ENCODE results near the gene CTSW. TPM values are rescaled to one million over a fixed set of nuclear protein-coding genes. Genes with fewer than 3 reads are reported as not detected.
A peak's percentile ranks its signal among the peaks of the same experiment; 100 is the strongest.

CTSW gene
- total RNA-seq, 4 donors from 2014 or later = 1.5 to 3.1 TPM; not detected in 2

DNA sequence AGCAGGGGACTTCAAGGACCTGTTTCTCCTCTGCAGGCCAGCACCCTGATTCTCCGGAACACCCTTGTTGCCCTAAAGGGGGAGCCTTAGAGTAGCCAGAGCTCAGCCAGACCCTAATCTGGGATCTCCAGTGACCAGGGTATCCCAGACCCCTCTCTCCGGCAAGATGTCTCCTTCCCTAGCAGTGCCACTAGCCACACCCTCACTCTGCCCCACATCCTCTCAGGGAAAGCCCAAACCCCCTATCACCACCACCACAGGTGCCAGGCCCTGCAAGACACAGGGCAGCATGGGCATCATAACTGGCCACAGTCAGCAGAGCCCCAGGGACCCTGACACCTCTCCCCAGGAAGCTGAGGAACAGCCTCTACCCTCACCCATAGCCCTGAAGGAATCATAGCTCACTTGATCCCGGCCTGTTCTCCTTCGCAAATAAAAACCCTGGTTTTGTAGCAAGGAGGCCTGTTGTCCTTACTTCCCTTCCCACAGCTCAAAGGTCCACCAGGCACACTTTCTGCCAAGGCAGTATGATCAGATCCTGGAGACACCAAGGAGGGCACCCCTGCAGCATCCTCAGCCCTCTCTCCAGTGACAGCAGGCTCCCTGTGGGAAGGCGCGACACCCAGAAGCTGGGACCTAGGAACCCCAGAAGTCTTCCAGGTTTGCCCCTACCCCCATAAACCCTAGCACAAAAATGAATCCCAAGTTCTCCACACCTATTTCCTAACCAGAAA, 26.2 kb upstream of the CTSW start:
- Histone ChIP-seq H3K36me3 (peaks cover 2 to 64% (median 28%) of the 10 kb centered on the region in 3 donors), H3K27ac (peak overlapping the region in 1 of 4 donors; percentile 46), H3K9me3 (peaks cover 0 to 9% (median 0%) of the 10 kb centered on the region in 4 donors), H3K27me3 (no peaks in the 10 kb centered on the region), H3K4me3 (no peak overlapping the region), H3K4me1 (peaks cover 0 to 31% (median 11%) of the 10 kb centered on the region in 4 donors)
- DNase-seq (ENCODE audit: low spot score in 2 of 2) = no peak
- no peak for TF ChIP-seq POLR2A (IDR thresholded peaks at IDR 0.05)
- TF ChIP-seq, protein P1, sequence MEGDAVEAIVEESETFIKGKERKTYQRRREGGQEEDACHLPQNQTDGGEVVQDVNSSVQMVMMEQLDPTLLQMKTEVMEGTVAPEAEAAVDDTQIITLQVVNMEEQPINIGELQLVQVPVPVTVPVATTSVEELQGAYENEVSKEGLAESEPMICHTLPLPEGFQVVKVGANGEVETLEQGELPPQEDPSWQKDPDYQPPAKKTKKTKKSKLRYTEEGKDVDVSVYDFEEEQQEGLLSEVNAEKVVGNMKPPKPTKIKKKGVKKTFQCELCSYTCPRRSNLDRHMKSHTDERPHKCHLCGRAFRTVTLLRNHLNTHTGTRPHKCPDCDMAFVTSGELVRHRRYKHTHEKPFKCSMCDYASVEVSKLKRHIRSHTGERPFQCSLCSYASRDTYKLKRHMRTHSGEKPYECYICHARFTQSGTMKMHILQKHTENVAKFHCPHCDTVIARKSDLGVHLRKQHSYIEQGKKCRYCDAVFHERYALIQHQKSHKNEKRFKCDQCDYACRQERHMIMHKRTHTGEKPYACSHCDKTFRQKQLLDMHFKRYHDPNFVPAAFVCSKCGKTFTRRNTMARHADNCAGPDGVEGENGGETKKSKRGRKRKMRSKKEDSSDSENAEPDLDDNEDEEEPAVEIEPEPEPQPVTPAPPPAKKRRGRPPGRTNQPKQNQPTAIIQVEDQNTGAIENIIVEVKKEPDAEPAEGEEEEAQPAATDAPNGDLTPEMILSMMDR (IDR thresholded peaks at IDR 0.05) = no peak
- TF ChIP-seq EP300 (IDR thresholded peaks at IDR 0.05) = no peak
- 77 to 94% methylated on average over 6 of the region's 6 CpGs for WGBS, 2 donors

DNA sequence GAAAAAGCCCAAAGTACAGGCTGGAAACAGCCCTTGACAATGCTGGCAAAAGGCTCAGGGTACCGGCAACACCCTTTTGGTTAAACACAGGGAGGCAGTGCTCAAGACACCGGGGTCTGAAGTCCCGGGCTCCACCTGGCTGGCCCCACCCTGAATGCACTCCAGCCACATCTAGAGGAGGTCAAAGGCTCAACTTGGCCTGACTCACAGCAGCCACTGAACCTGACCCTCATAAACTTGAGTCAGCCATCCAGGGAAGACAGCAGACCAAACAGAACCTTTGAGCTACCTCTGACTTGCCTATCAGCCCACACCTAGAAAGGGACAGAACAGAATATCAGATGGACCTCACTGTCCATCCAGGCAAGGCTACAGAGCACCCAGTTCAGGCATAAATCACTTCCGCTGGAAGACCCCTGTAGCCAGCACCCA, 25.5 kb upstream of the CTSW start:
- WGBS, 2 donors = 87 to 98% methylated on average over 4 of the region's 4 CpGs
- peaks cover 0 to 38% (median 11%) of the 10 kb centered on the region in 4 donors for H3K4me1 ChIP-seq
- H3K4me3 ChIP-seq = no peak overlapping the region
- no peak overlapping the region for H3K27ac ChIP-seq
- H3K9me3 ChIP-seq = peaks cover 0 to 9% (median 0%) of the 10 kb centered on the region in 4 donors
- no peaks in the 10 kb centered on the region for H3K27me3 ChIP-seq
- peaks cover 2 to 64% (median 28%) of the 10 kb centered on the region in 3 donors for H3K36me3 ChIP-seq
- no peak for DNase-seq (ENCODE audit: low spot score in 2 of 2)
- TF ChIP-seq POLR2A (IDR thresholded peaks at IDR 0.05) = no peak
- no peak for TF ChIP-seq EP300 (IDR thresholded peaks at IDR 0.05)
- TF ChIP-seq, protein P1 (IDR thresholded peaks at IDR 0.05) = no peak

GRCh38 chr11:65854852-65855837, 24.5 kb upstream of the CTSW start:
- no peak overlapping the region for H3K4me3 ChIP-seq
- H3K9me3 ChIP-seq = peaks cover 0 to 9% (median 0%) of the 10 kb centered on the region in 4 donors
- TF ChIP-seq POLR2A (IDR thresholded peaks at IDR 0.05) (no peak), EP300 (IDR thresholded peaks at IDR 0.05) (no peak)
- TF ChIP-seq, protein P1 (IDR thresholded peaks at IDR 0.05) = no peak
- DNase-seq (ENCODE audit: low spot score in 2 of 2) = no peak
- peaks cover 2 to 62% (median 28%) of the 10 kb centered on the region in 3 donors for H3K36me3 ChIP-seq
- peak overlapping the region in 1 of 4 donors; percentile 41 for H3K27ac ChIP-seq
- H3K4me1 ChIP-seq = peaks cover 0 to 43% (median 13%) of the 10 kb centered on the region in 4 donors
- no peaks in the 10 kb centered on the region for H3K27me3 ChIP-seq
- WGBS, 2 donors = 73 to 76% methylated on average over 15 of the region's 15 CpGs

DNA sequence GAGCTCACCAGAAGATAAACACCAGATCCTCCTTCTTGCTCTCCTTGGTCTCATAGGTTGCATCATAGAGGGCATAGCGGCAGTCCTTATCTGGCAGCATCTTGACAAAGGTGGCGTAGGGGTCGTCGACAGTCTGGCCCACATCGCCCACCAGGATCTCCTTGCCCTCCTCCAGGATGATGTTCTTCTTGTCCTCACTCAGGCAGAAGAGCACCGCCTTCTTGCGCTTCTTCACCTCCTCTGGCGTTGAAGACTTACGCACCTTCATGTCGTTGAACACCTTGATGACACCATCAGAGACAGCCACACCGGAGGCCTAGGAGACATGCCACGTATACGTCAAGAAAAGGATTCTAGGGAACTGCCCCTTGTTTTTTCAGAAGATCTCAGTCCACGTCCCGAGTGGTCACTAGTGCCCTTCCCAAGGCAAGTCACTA, 23.7 kb upstream of the CTSW start:
- 82 to 83% methylated on average over 15 of the region's 15 CpGs for WGBS, 2 donors
- peaks cover 0 to 9% (median 0%) of the 10 kb centered on the region in 4 donors for H3K9me3 ChIP-seq
- H3K4me3 ChIP-seq = peak overlapping the region in 2 of 4 donors; percentile 88 to 91
- H3K27me3 ChIP-seq = no peaks in the 10 kb centered on the region
- peaks cover 0 to 44% (median 14%) of the 10 kb centered on the region in 4 donors for H3K4me1 ChIP-seq
- peak overlapping the region in 2 of 4 donors; percentile 96 to 99 for H3K27ac ChIP-seq
- TF ChIP-seq, protein P1 (IDR thresholded peaks at IDR 0.05) = no peak
- TF ChIP-seq EP300 (IDR thresholded peaks at IDR 0.05) (no peak), POLR2A (IDR thresholded peaks at IDR 0.05) (no peak)
- no peak for DNase-seq (ENCODE audit: low spot score in 2 of 2)
- H3K36me3 ChIP-seq = peaks cover 2 to 54% (median 28%) of the 10 kb centered on the region in 3 donors
